HepG2 (cell line): ENCODE results near the gene GDA. TPM values are rescaled to one million over a fixed set of nuclear protein-coding genes. Genes with fewer than 3 reads are reported as not detected.

Experiments
- AGO2 ChIP-seq: fragments of 200-400 bp; formaldehyde crosslinking; optimal IDR thresholded peaks from 2 replicates; pipeline ENCODE3; 2017; ENCODE audit warnings: mild to moderate bottlenecking, low read depth, low read length, moderate library complexity
- CERS6 ChIP-seq: sonication (generic); formaldehyde crosslinking; IDR thresholded peaks from 2 replicates; pipeline ENCODE4 v1.5.0; 2020; ENCODE audit warnings: missing genetic modification reagents
- CREB1 ChIP-seq, 2 experiments: fragments of 450-650 bp in 1 of 2; IDR thresholded peaks; 2 replicates each; pipeline ENCODE4 v1.6.1; 2016 to 2017; ENCODE audit warnings: control low read depth in 1 of 2, mild to moderate bottlenecking in 1 of 2, missing compliant biosample characterization in 1 of 2, missing genetic modification characterization in 1 of 2
- ETV5 ChIP-seq: IDR thresholded peaks from 2 replicates; pipeline ENCODE4 v1.6.1; 2018; ENCODE audit warnings: missing biosample characterization, missing genetic modification reagents, inconsistent platforms, borderline replicate concordance
- GATAD1 ChIP-seq: IDR thresholded peaks from 2 replicates; pipeline ENCODE4 v1.6.1; 2016; ENCODE audit warnings: missing genetic modification reagents, missing compliant biosample characterization
- HNF1A ChIP-seq, 2 experiments: sonication (generic) in 1 of 2; formaldehyde crosslinking in 1 of 2; IDR thresholded peaks; 2 replicates each; pipeline versions ENCODE4 v1.4.0 to v1.6.1; 2016 to 2020; ENCODE audit warnings: borderline replicate concordance in 1 of 2, low read depth in 1 of 2, mild to moderate bottlenecking in 1 of 2, missing genetic modification reagents in 1 of 2
- IKZF5 ChIP-seq: IDR thresholded peaks from 2 replicates; pipeline ENCODE4 v1.6.1; 2018; ENCODE audit warnings: missing genetic modification reagents, mild to moderate bottlenecking, missing compliant biosample characterization
- MYNN ChIP-seq: sonication (generic); formaldehyde crosslinking; IDR thresholded peaks from 2 replicates; pipeline ENCODE4 v1.4.0; 2020; ENCODE audit warnings: mild to moderate bottlenecking, low read depth, missing genetic modification reagents
- NFE2L1 ChIP-seq: sonication (generic); formaldehyde crosslinking; IDR thresholded peaks from 2 replicates; pipeline ENCODE4 v1.4.0; 2020; ENCODE audit warnings: missing genetic modification reagents, mild to moderate bottlenecking, borderline replicate concordance
- NFYC ChIP-seq: IDR thresholded peaks from 2 replicates; pipeline ENCODE4 v1.6.1; 2016; ENCODE audit warnings: missing genetic modification reagents, missing compliant biosample characterization
- PHF21A ChIP-seq: sonication (generic); formaldehyde crosslinking; IDR thresholded peaks from 2 replicates; pipeline ENCODE4 v1.5.0; 2020; ENCODE audit warnings: mild to moderate bottlenecking, missing genetic modification reagents
- PTBP1 ChIP-seq: fragments of 200-400 bp; formaldehyde crosslinking; IDR thresholded peaks from 2 replicates; pipeline ENCODE4 v1.6.1; 2018; ENCODE audit warnings: low read length, low read depth; ENCODE audit not compliant: poor library complexity, severe bottlenecking
- SAFB2 ChIP-seq: sonication (generic); formaldehyde crosslinking; IDR thresholded peaks from 2 replicates; pipeline ENCODE4 v1.5.1; 2020; ENCODE audit warnings: missing genetic modification reagents, low read depth, mild to moderate bottlenecking, borderline replicate concordance
- SMARCC2 ChIP-seq: fragments of 450-650 bp; IDR thresholded peaks from 2 replicates; pipeline ENCODE4 v1.6.1; 2017; ENCODE audit warnings: antibody characterized with exemption, mild to moderate bottlenecking
- TCF12 ChIP-seq, 2 experiments: fragments of 450-650 bp in 1 of 2; sonication (generic) in 1 of 2; formaldehyde crosslinking in 1 of 2; IDR thresholded peaks; 2 replicates each; pipeline versions ENCODE4 v1.6.1 to v1.8.0; 2017 to 2022; ENCODE audit warnings: antibody characterized with exemption in 1 of 2, mild to moderate bottlenecking in 1 of 2, missing genetic modification reagents in 1 of 2, moderate library complexity in 1 of 2
- TOE1 ChIP-seq: sonication (generic); formaldehyde crosslinking; IDR thresholded peaks from 2 replicates; pipeline ENCODE4 v1.4.0; 2020; ENCODE audit warnings: mild to moderate bottlenecking, missing genetic modification reagents
- ZFP36L2 ChIP-seq: sonication (generic); formaldehyde crosslinking; IDR thresholded peaks from 2 replicates; pipeline ENCODE4 v1.4.0; 2020; ENCODE audit warnings: missing genetic modification reagents
- ZNF225 ChIP-seq: sonication (generic); formaldehyde crosslinking; IDR thresholded peaks from 2 replicates; pipeline ENCODE4 v1.4.0; 2020; ENCODE audit warnings: mild to moderate bottlenecking, missing genetic modification reagents
- ZNF335 ChIP-seq: sonication (generic); formaldehyde crosslinking; IDR thresholded peaks from 2 replicates; pipeline ENCODE4 v1.4.0; 2020; ENCODE audit warnings: missing genetic modification reagents
- ZNF446 ChIP-seq: sonication (generic); formaldehyde crosslinking; IDR thresholded peaks from 2 replicates; pipeline ENCODE4 v1.5.0; 2020; ENCODE audit warnings: mild to moderate bottlenecking, missing genetic modification reagents
- ZNF550 ChIP-seq: sonication (generic); formaldehyde crosslinking; IDR thresholded peaks from 2 replicates; pipeline ENCODE4 v1.4.0; 2020; ENCODE audit warnings: mild to moderate bottlenecking, missing genetic modification reagents, borderline replicate concordance
- polyA plus RNA-seq, 8 experiments: library from polyadenylated mRNA; depleted of rRNA in 3 of 8; stranded (reverse) in 7 of 8; unstranded in 1 of 8; fragments of >200 nt; fragmentation: Illumina TruSeq in 4 of 8; extraction: Trizol in 4 of 8; gene quantifications; 2 replicates each; pipeline versions ENCODE4 v1.2.1 to v1.2.3, GENCODE V29; 2011 to 2016; ENCODE audit warnings: low read depth in 4 of 8, missing spikeins in 1 of 8, mixed read lengths in 1 of 8; ENCODE audit not compliant: insufficient read depth in 1 of 8
- total RNA-seq, 5 experiments: library from RNA; depleted of rRNA; stranded (reverse); fragments of >200 nt; fragmentation: Illumina TruSeq; extraction: Trizol; gene quantifications; 2 replicates each; pipeline ENCODE4 v1.2.3, GENCODE V29; 2016; ENCODE audit warnings: low read depth in 1 of 5

Gene GDA
- total and polyA plus RNA-seq, 2 of the 13 experiments (the other 11 are each of a cell fraction or from before 2014, with no cell fraction given): 0.15 to 0.99 TPM

GRCh38 chr9:72154468-72155285 is 5.4 kb downstream of the GDA start (continued):
- TF ChIP-seq CERS6 (CRISPR knock-in tag): no peak
- 0 out of 2 replicates have a peak, but pooled peaks have one; percentile 58 for TF ChIP-seq IKZF5 (CRISPR knock-in tag)
- no peak for TF ChIP-seq ZNF225
- TF ChIP-seq SMARCC2: no peak
- TF ChIP-seq NFYC (CRISPR knock-in tag): no peak
- TF ChIP-seq ZFP36L2 (CRISPR knock-in tag): no peak
- TF ChIP-seq AGO2: no peak
- peak; percentile 58 for TF ChIP-seq PHF21A (CRISPR knock-in tag)
- no peak for TF ChIP-seq MYNN (CRISPR knock-in tag)
- no peak for TF ChIP-seq SAFB2 (CRISPR knock-in tag)
- TF ChIP-seq PTBP1: no peak
- TF ChIP-seq NFE2L1 (CRISPR knock-in tag): no peak
- no peak for TF ChIP-seq ZNF446 (CRISPR knock-in tag)
- 0 out of 2 replicates have a peak, but pooled peaks have one; percentile 31 for TF ChIP-seq TOE1 (CRISPR knock-in tag)
- peak; percentile 71; the same call in 1 of the 2 replicates for TF ChIP-seq HNF1A (IDR thresholded peaks at IDR 0.05; ENCODE audit: low read depth)
- no peak for TF ChIP-seq HNF1A (CRISPR knock-in tag; IDR thresholded peaks at IDR 0.05; ENCODE audit: borderline replicate concordance)
- TF ChIP-seq ETV5: peak; percentile 27; the same call in 1 of the 2 replicates
- no peak for TF ChIP-seq GATAD1 (CRISPR knock-in tag)
- TF ChIP-seq CREB1 (IDR thresholded peaks at IDR 0.05): no peak; the same call in 1 of the 2 replicates
- TF ChIP-seq CREB1 (CRISPR knock-in tag; IDR thresholded peaks at IDR 0.05): peak; percentile 66
- TF ChIP-seq ZNF550 (CRISPR knock-in tag): no peak
- TF ChIP-seq TCF12 (IDR thresholded peaks at IDR 0.05): no peak
- no peak for TF ChIP-seq TCF12 (CRISPR knock-in tag; IDR thresholded peaks at IDR 0.05)
- no peak for TF ChIP-seq ZNF335 (CRISPR knock-in tag)
